ENCODE results near the gene DPYSL4. TPM values are rescaled to one million over a fixed set of nuclear protein-coding genes. Genes with fewer than 3 reads are reported as not detected.

DPYSL4 gene
- total RNA-seq, 2 experiments from 2014 or later: 20.9 to 23.2 TPM

GRCh38 chr10:132142396-132143161, 44.2 kb upstream of the DPYSL4 start:
- H3K9me3 Mint-ChIP-seq: no peaks in the 10 kb centered on the region
- peaks cover 2% of the 10 kb centered on the region for H3K4me1 Mint-ChIP-seq (ENCODE audit: low read depth)
- POLR2A ChIA-PET: interaction anchor here (0.6 kb wide), 1 partner anchor 504 kb away, joined by 3 read pairs; no protein-coding TSS in a partner anchor
- peaks cover 3% of the 10 kb centered on the region for H3K27me3 Mint-ChIP-seq
- ATAC-seq (peak; percentile 88), DNase-seq (peak; percentile 67)
- CTCF ChIA-PET: interaction anchor here (0.6 to 2.9 kb wide), 17 partner anchors 9 to 256 kb away, joined by 3 to 13 read pairs (median 3); no protein-coding TSS in a partner anchor
- no peak overlapping the region for H3K27ac Mint-ChIP-seq
- no peaks in the 10 kb centered on the region for H3K36me3 Mint-ChIP-seq (ENCODE audit: low read depth)
- no peak overlapping the region for H3K4me3 Mint-ChIP-seq
- intact Hi-C loops (cut with micrococcal nuclease): loop anchor here (5.0 kb wide), 1 partner anchor 255 kb away; no protein-coding TSS in a partner anchor
- TF ChIP-seq, protein P1, sequence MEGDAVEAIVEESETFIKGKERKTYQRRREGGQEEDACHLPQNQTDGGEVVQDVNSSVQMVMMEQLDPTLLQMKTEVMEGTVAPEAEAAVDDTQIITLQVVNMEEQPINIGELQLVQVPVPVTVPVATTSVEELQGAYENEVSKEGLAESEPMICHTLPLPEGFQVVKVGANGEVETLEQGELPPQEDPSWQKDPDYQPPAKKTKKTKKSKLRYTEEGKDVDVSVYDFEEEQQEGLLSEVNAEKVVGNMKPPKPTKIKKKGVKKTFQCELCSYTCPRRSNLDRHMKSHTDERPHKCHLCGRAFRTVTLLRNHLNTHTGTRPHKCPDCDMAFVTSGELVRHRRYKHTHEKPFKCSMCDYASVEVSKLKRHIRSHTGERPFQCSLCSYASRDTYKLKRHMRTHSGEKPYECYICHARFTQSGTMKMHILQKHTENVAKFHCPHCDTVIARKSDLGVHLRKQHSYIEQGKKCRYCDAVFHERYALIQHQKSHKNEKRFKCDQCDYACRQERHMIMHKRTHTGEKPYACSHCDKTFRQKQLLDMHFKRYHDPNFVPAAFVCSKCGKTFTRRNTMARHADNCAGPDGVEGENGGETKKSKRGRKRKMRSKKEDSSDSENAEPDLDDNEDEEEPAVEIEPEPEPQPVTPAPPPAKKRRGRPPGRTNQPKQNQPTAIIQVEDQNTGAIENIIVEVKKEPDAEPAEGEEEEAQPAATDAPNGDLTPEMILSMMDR (IDR thresholded peaks at IDR 0.05): peak; percentile 92

DNA sequence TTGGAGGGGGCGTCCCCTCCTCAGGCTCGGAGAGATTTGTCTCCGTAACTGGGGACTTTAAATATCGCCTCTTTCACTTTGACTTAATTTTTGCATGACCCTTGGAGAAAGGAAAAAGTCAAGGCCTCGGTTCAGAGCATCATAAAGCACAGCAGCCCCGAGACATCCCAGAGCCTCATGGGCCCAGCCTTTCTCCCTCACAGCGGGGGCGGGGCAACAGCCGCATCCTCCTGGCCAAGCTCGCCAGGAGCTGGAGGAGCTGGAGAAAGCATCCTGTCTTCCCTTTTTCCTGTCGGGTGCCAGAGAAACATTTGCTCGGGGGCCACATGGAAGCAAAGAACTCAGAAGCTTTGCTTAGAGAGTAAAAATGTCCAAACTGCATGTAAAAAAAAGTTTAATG, 43.6 kb upstream of the DPYSL4 start:
- no peak overlapping the region for H3K27ac Mint-ChIP-seq
- H3K4me1 Mint-ChIP-seq (ENCODE audit: low read depth): peaks cover 2% of the 10 kb centered on the region
- H3K4me3 Mint-ChIP-seq: no peak overlapping the region
- TF ChIP-seq, protein P1 (IDR thresholded peaks at IDR 0.05): no peak
- intact Hi-C loops (cut with micrococcal nuclease): loop anchor here (5.0 kb wide), 1 partner anchor 256 kb away; no protein-coding TSS in a partner anchor
- no peaks in the 10 kb centered on the region for H3K36me3 Mint-ChIP-seq (ENCODE audit: low read depth)
- ChIA-PET POLR2A (no interaction called here), CTCF (interaction anchor here (0.6 to 2.9 kb wide), 14 partner anchors 9 to 257 kb away, joined by 3 to 13 read pairs (median 4); no protein-coding TSS in a partner anchor)
- no peaks in the 10 kb centered on the region for H3K9me3 Mint-ChIP-seq
- ATAC-seq: no peak
- H3K27me3 Mint-ChIP-seq: peaks cover 3% of the 10 kb centered on the region
- no peak for DNase-seq

- ChIA-PET CTCF (interaction anchor here (2.9 kb wide), 1 partner anchor 12 kb away, joined by 13 read pairs; no protein-coding TSS in a partner anchor), POLR2A (no interaction called here)
- Mint-ChIP-seq H3K36me3 (ENCODE audit: low read depth) (no peaks in the 10 kb centered on the region), H3K27ac (no peak overlapping the region), H3K27me3 (peaks cover 3% of the 10 kb centered on the region), H3K4me3 (no peak overlapping the region), H3K9me3 (no peaks in the 10 kb centered on the region), H3K4me1 (ENCODE audit: low read depth) (peaks cover 2% of the 10 kb centered on the region)
- peak; percentile 0 for DNase-seq
- TF ChIP-seq, protein P1 (IDR thresholded peaks at IDR 0.05): no peak
- ATAC-seq: no peak
- intact Hi-C loops (cut with micrococcal nuclease): loop anchor here (5.0 kb wide), 1 partner anchor 257 kb away; no protein-coding TSS in a partner anchor
These were observed 42.7 kb upstream of the DPYSL4 start for GRCh38 chr10:132144086-132144485.

DNA sequence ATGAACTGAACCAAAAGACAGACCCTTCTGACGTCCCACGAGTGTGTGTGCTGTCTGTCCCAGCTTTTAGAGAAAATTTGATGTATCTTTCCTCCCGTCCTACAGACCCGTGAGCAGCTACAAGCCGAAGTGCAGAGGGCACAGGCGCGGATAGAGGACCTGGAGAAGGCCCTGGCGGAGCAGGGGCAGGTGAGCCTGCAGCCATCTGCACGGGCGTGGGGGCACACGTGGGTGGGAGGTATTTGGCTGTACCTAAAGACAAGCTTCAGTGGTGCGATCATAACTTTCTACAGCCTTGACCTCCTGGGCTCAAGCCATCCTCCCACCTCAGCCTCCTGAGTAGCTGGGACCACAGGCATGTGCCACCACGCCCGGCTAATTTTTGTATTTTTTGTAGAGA, 41.7 kb upstream of the DPYSL4 start:
- ATAC-seq (no peak), DNase-seq (no peak)
- intact Hi-C loops (cut with micrococcal nuclease): no loop called here
- CTCF ChIA-PET: interaction anchor here (0.7 kb wide), 1 partner anchor 13 kb away, joined by 3 read pairs; no protein-coding TSS in a partner anchor
- TF ChIP-seq, protein P1 (IDR thresholded peaks at IDR 0.05): no peak
- no peak overlapping the region for H3K4me3 Mint-ChIP-seq
- peaks cover 3% of the 10 kb centered on the region for H3K27me3 Mint-ChIP-seq
- no peak overlapping the region for H3K27ac Mint-ChIP-seq
- H3K9me3 Mint-ChIP-seq: no peaks in the 10 kb centered on the region
- no peaks in the 10 kb centered on the region for H3K36me3 Mint-ChIP-seq (ENCODE audit: low read depth)
- peaks cover 2% of the 10 kb centered on the region for H3K4me1 Mint-ChIP-seq (ENCODE audit: low read depth)
- POLR2A ChIA-PET: no interaction called here
